GM18505 (cell line): ENCODE data around the gene CARD19.

Experiments used
- ATAC-seq: cut with Tn5 transposase; IDR thresholded peaks from one replicate; pipeline ENCODE4 v1.9.1; 2021; ENCODE audit not compliant: unreplicated experiment
- POLR2A ChIP-seq: IDR thresholded peaks from 4 replicates; pipeline ENCODE4 v1.6.1; 2011; ENCODE audit warnings: borderline replicate concordance; ENCODE audit not compliant: insufficient read depth, insufficient read length; ENCODE audit errors: extremely low read depth

The CARD19 gene

GRCh38 chr9:93087971-93088655 is 7.9 kb upstream of the CARD19 start:
- no peak for TF ChIP-seq POLR2A
- no peak for ATAC-seq

- ATAC-seq = no peak
Observed at GRCh38 chr9:93088656-93089015, 7.4 kb upstream of the CARD19 start.

DNA sequence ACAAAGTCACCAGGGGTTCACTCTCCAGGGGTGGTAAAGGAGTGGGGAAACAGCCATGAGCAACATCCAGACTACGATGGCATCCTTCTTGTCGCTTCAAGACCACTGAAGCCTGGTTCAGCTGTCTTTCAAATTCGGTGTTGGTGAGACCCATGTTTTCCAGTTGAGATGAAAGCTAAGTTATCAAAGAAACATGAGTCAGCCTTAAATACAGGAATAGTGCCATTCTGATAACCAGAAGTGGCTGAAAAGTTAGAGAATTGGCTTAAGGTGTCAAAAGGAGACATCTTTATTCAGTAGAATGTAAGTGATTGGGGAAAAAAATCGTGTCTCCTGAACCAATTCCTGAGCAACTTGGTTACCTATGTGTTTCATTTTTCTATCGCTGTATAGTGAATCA is 7.0 kb upstream of the CARD19 start:
- TF ChIP-seq POLR2A = no peak
- ATAC-seq = no peak

More at GRCh38 chr9:93088656-93089015, 7.4 kb upstream of the CARD19 start:
- no peak for TF ChIP-seq POLR2A

- ATAC-seq = no peak
- no peak for TF ChIP-seq POLR2A
Observed at GRCh38 chr9:93089481-93089991, 6.5 kb upstream of the CARD19 start.

GRCh38 chr9:93090091-93090655 is 5.8 kb upstream of the CARD19 start:
- no peak for TF ChIP-seq POLR2A

DNA sequence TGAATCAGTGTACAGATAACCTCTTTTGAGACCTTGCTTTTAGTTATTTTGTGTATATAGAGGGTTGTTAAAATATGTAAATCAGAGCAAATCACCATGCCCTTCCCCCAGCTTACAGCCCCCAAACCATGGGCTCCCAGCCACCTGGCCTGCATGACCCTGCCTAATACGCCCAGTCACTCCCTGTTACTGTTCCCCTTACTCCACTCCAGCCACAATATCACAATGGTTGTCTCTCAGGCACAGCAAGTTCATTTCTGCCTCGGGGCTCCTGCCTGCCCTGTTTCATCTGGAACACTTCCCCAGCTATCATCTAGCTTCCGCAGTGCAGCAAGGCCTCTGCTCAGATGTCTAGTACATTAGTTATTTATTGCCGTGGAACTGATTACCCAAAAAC is 5.0 kb upstream of the CARD19 start:
- TF ChIP-seq POLR2A = no peak
- no peak for ATAC-seq

More at GRCh38 chr9:93090091-93090655, 5.8 kb upstream of the CARD19 start:
- ATAC-seq = no peak

GRCh38 chr9:93091453-93092081 is 4.5 kb upstream of the CARD19 start:
- TF ChIP-seq POLR2A = no peak

DNA sequence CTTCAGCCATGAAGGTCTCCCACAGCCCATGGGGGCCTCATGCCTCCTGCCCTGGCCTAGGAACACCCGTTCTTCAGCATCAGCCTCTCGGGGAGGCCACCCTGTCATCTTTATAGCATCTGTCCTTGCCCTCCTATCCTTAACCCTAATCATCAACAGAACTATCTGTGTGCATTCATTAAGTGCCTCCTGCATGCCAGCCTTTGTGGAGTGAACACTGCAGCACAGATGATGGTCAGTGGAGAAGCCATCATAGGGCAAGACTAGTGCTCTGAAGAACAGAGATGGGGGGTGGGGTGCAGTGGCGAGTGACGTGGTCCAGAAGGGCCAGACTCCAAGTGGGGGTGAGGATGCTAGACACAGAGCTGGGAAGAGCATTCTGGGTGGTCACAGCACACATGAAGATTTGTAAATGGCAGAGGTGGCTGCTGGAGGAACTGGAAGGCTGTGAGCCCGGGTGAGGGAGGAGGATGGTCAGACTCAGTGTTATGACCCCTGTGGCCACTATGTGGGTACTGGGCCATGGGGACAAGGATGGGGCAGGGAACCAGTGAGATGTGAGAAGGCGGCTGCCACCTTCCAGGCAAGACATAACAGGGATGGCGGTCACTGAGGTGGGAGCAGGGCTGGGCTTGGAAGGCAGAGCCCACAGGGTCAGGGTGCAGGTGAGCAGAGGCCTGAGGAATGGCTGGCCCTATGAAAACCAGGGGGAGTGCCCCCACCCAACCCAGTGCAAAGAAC is 3.6 kb upstream of the CARD19 start:
- TF ChIP-seq POLR2A = no peak
- no peak for ATAC-seq

More at GRCh38 chr9:93091453-93092081, 4.5 kb upstream of the CARD19 start:
- ATAC-seq = no peak

DNA sequence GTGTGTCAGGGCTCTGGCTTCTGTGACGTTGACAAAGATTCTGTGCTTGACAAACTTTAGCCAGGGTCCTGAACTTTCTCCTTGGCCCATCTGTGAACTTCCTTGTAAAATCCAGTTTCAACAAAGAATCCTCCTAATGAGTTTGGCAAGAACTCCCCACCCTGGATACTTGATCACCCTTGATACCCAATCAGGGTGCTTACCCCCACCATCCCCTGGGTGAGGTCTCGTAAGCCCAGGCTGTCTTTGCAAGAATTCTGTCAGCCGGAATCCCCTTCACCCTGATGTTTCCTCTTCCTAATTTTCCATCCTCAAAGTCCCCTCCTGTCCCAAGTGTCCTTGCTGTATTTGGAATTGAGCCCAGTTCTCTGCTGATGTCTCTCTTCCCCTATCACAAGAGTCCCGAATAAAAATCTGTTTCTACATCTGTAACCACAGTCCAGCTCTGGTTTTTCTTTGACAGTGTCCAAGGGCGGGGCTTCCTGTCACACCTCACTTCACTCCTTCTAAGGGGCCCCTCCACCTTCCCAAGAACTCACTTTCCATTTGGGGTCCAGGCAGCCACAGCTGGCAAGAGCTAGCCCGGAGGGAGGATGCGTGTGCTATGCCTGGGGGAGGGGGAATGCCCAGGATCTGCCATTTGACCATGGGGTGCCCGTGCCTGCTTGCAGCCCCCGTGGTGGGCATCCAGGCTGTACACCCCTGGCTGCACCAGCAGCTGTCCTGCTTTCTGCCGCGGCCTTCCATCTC is 2.7 kb upstream of the CARD19 start:
- peak; percentile 47 for TF ChIP-seq POLR2A
- ATAC-seq = no peak

DNA sequence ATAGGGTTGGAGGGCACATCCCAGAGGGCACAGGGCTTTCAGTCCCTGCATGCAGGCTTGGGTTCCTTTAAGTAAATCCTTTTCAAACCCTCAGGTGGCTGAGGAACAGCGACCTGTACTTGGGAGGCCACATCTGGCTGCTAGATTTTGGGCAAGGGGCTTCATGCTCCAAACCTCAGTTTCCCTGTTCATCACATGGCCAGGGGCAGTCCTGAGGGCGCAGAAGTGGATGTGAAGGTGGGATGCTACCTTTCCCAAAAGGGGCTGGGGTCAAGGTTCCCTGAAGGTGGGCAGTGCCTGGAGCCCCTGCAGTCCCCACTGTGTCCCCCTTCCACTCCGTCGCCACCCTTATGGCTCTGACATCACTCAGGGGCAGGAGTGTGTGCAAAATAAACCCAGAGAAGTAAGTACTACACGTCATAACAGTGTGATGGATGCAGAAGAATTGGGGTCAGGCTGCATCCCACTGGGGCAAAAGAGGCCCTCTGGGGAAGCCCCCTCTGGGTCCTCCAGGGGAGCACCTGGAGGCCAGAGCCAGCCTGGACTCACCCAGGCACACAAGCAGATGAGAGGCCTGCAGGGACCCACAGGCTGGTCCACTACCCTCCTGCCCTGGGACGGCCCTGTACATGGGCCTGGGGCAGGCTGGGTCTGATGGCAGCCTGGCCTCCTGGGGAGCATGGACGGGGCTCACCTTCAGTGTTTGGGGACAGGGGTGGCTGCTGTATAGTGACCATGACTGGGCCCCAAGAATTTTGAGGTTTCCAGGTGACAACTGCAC is 1.9 kb upstream of the CARD19 start:
- no peak for TF ChIP-seq POLR2A
- ATAC-seq = no peak

DNA sequence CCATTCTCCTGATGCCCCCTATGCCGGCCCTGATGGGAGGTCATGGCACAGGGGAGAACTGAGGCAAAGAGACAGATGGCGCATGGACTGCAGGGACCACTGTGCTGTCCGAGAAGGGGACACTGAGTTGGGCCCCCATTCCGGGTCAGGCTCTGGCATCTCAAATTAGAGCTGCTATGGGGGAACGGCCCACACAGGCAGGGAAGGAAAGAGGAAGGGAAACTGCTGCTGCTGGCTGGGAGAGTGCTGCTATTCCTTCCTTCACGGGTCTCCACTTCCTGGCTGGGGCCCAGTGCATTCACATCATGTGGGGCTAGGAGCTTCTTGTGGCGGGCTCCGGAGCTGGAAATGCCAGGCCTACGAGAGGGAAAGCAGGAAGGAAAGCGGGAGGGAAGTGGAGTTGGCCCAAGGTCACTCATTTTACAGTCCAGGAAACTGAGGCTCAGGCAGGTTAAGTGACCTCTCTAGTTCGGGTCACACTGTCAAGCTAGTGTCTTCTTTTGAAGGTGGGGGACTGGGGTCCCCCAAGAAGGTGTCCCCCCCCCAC is 1.3 kb upstream of the CARD19 start:
- peak; percentile 43 for TF ChIP-seq POLR2A

More for the DNA sequence above, 1.3 kb upstream of the CARD19 start:
- ATAC-seq = no peak
